RPMI8226 (cell line): ENCODE results near the gene TCP1.
"Not testable (repeated sequence)": the region's sequence is repeated elsewhere in the genome, so short reads cannot be mapped to it uniquely, and the experiment has no call there.

Experiments
- DNase-seq: peaks from one replicate; pipeline ENCODE4 v3.0.0-alpha.2; 2015

Gene TCP1

DNA sequence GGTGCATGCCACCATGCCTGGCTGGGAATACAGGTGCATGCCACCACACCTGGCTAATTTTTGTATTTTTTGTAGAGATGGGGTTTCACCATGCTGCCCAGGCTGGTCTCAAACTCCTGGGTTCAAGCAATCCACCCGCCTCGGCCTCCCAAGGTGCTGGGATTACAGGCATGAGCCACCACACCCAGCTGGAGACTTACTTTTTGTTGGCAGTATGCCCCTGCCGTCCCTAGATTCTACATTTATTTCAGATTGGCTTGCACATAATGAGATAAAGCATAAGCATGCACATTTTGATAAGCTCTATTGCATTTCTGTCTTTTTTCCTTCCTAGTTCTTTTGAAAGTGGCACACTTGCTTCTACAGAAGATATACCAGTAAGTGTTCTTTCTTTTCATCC, 27.4 kb upstream of the TCP1 start:
- not testable (repeated sequence) for DNase-seq

GRCh38 chr6:159815410-159815809, 26.0 kb upstream of the TCP1 start:
- no peak for DNase-seq

- no peak for DNase-seq
Measured at GRCh38 chr6:159813781-159814180, 24.4 kb upstream of the TCP1 start.

DNA sequence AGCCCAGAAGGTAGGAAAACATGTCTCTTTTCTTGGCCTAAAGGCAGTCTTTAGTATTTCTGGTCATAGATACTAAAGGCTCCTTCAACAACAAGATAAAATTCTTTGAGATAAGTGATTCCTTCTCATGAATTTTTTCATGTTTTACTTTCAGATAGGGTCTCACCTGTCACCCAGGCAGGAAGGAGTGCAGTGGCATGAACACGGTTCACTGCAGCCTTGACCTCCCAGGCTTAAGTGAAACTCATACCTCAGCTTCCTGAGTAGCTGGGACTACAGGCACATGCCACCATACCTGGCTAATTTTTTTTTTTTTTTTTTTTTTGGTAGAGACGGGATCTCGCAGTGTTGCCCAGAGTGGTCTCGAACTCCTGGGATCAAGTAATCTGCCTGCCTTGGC, 19.7 kb upstream of the TCP1 start:
- DNase-seq: no peak

GRCh38 chr6:159808647-159809046, 19.2 kb upstream of the TCP1 start:
- DNase-seq: no peak

- no peak for DNase-seq
Measured at GRCh38 chr6:159807150-159807858, 17.9 kb upstream of the TCP1 start.

- no peak for DNase-seq
Measured at GRCh38 chr6:159806021-159806458, 16.6 kb upstream of the TCP1 start.

GRCh38 chr6:159805440-159806020, 16.1 kb upstream of the TCP1 start:
- no peak for DNase-seq

GRCh38 chr6:159804504-159804903, 15.1 kb upstream of the TCP1 start:
- DNase-seq: no peak

GRCh38 chr6:159801935-159802334, 12.5 kb upstream of the TCP1 start:
- DNase-seq: no peak

GRCh38 chr6:159800141-159800865, 10.9 kb upstream of the TCP1 start, which contains the start of gene PNLDC1:
Gene PNLDC1, plus strand, starts transcription at chr6:159800276. Its CDS starts 32 bp downstream, at chr6:159800308.
- no peak for DNase-seq

DNA sequence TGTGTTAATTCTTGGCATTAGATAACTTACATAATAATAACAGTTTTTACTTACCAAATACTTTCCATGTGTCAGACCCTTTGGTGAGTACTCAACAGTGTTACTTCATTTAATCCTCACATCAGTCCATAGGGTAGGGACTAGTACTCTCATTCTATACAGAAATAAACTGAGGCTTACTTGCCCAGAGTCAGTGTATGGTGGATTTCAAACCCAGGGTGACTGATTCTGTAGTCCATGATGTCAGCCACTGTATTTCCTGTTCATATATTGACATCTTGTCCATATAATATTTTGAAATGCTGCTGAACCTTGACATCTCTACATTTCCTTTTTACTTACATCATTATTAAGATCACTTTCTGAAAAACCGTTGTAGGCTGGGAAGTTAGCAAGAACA, 8.2 kb upstream of the TCP1 start:
- DNase-seq: no peak

GRCh38 chr6:159794976-159795375, 5.6 kb upstream of the TCP1 start:
- not testable (repeated sequence) for DNase-seq

GRCh38 chr6:159790956-159791598, 1.7 kb upstream of the TCP1 start:
- DNase-seq: peak; percentile 56

- DNase-seq: peak; percentile 96
Measured at GRCh38 chr6:159790149-159790955, 950 bp upstream of the TCP1 start, which contains the start of gene MRPL18. Gene MRPL18, plus strand, starts transcription at chr6:159790467. Its CDS starts 121 bp downstream, at chr6:159790588.

GRCh38 chr6:159788753-159789376, 537 bp downstream of the TCP1 start:
- peak; percentile 53 for DNase-seq

DNA sequence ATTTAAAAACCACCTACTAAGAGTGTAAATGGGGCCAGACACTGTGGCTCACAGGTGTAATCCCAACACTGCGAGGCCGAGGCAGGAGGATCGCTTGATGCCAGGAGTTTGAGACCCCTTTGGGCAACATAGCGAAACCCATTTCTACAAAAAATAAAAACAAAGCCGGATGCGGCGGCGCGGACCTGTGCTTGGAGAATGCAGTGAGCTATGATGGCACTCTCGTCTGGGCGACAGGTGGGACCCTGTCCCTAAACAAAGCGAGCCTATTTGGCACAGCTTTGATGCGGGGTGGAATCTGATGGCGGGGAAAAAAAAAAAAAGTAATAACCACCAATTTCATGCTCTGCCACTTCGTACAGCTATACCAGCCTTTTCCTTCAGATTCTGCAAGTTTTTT, 1.1 kb downstream of the TCP1 start:
- peak; percentile 21 for DNase-seq

DNA sequence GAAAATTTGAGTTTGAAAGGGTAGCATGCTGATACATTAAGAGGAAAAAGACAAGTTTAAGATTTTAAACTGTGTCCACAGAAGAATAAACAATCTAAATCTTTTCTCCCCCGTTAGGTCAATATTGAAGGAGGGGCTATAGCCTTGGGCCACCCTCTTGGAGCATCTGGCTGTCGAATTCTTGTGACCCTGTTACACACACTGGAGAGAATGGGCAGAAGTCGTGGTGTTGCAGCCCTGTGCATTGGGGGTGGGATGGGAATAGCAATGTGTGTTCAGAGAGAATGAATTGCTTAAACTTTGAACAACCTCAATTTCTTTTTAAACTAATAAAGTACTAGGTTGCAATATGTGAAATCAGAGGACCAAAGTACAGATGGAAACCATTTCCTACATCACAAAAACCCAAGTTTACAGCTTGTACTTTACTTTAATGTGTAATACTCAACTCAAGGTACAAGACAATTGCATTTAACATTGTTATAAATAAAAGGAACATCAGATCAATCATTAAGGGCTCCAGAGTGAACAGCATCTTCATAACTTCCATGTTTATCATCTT, 10.8 kb downstream of the TCP1 start:
- DNase-seq: no peak

- DNase-seq: no peak
Measured at GRCh38 chr6:159778131-159778530, 11.3 kb downstream of the TCP1 start.

DNA sequence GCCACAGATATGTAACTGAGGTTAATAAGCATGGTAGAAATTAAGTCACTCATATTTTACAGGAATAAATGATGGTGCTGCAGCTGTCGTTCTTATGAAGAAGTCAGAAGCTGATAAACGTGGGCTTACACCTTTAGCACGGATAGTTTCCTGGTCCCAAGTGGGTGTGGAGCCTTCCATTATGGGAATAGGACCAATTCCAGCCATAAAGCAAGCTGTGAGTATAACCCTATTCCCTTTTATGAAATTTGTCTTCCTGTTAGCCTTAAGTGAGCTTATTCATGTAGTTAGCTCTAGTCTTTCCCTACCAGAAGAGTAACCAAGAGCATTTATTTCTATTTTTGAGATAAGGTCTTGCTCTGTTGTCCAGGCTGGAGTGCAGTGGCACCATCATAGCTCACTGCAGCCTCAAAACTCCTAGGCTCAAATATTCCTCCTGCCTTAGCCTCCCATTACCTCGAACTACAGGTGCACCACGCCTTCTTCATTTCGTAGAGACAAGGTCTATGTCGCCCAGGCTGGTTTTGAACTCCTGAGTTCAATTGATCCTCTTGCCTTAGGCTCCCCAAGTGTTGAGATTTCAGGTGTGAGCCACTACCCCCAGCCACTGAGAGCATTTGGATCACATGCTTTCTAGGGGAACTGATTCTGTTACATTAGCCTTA, 12.0 kb downstream of the TCP1 start:
- DNase-seq: no peak

DNA sequence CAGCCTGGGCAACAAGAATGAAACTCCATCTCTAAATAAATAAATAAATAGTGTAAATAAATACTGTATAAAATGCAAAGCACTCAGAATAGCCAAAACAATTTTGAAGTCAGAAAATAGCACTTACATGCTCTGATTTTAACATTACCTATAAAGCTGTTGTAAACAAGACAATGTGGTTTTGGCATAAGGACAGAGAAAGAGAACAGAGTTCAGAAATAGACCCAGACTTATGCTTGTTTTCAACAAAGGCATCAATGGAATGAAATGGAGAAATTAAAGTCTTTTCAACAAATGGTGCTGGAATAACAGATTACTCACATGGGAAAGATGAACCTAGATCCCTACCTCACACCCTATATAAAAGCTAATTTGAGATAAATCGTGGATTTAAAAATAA, 17.2 kb downstream of the TCP1 start:
- no peak for DNase-seq
